HUES48 (cell line): ENCODE measurements around the gene GPC6.

Experiments used
- H3K27ac ChIP-seq: one replicate; pipeline ENCODE4 v1.7.0; 2013; ENCODE audit warnings: low read depth, low read length, inconsistent platforms
- H3K27me3 ChIP-seq: 2 replicates; pipeline ENCODE4 v1.6.1; 2013; ENCODE audit warnings: mild to moderate bottlenecking, low read length; ENCODE audit not compliant: control insufficient read depth, insufficient read depth
- H3K36me3 ChIP-seq: 2 replicates; pipeline ENCODE4 v1.6.1; 2013; ENCODE audit warnings: low read length; ENCODE audit not compliant: control insufficient read depth, insufficient read depth
- H3K4me1 ChIP-seq: 2 replicates; pipeline ENCODE4 v1.6.1; 2013; ENCODE audit warnings: mild to moderate bottlenecking, low read length; ENCODE audit not compliant: control insufficient read depth, insufficient read depth
- H3K4me3 ChIP-seq: 2 replicates; pipeline ENCODE4 v1.5.1; 2013; ENCODE audit warnings: mild to moderate bottlenecking, low read depth, low read length
- H3K9ac ChIP-seq: 2 replicates; pipeline ENCODE4 v1.6.1; 2013; ENCODE audit warnings: mild to moderate bottlenecking, low read depth, low read length, moderate library complexity
- H3K9me3 ChIP-seq: 2 replicates; pipeline ENCODE4 v1.6.1; 2013; ENCODE audit warnings: low read length; ENCODE audit not compliant: control insufficient read depth, insufficient read depth

Gene GPC6

DNA sequence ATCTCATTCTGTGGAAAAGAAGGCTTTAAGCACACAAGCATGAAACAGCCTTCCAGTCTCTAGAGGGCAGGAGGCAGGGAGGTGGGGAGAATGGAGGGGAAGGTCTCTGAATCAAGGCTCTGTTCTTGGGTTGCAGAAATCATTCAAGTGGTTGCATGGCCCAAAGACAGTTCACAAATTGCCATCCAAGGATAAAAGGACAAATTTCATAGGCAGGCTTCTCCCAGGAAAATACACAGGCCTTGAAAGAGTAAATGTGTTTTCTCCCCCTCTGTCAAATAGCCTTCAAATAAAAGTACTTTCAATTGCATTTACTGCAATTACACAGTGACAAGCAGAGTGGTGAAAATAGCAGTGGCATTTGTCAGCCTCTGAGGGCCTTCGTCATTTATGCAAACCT lies 802.0 kb downstream of the GPC6 start:
- H3K9ac ChIP-seq = no peak overlapping the region
- peaks cover 11% of the 10 kb centered on the region for H3K4me1 ChIP-seq
- no peaks in the 10 kb centered on the region for H3K9me3 ChIP-seq
- no peaks in the 10 kb centered on the region for H3K27me3 ChIP-seq
- no peak overlapping the region for H3K4me3 ChIP-seq
- no peaks in the 10 kb centered on the region for H3K36me3 ChIP-seq
- H3K27ac ChIP-seq = no peak overlapping the region

DNA sequence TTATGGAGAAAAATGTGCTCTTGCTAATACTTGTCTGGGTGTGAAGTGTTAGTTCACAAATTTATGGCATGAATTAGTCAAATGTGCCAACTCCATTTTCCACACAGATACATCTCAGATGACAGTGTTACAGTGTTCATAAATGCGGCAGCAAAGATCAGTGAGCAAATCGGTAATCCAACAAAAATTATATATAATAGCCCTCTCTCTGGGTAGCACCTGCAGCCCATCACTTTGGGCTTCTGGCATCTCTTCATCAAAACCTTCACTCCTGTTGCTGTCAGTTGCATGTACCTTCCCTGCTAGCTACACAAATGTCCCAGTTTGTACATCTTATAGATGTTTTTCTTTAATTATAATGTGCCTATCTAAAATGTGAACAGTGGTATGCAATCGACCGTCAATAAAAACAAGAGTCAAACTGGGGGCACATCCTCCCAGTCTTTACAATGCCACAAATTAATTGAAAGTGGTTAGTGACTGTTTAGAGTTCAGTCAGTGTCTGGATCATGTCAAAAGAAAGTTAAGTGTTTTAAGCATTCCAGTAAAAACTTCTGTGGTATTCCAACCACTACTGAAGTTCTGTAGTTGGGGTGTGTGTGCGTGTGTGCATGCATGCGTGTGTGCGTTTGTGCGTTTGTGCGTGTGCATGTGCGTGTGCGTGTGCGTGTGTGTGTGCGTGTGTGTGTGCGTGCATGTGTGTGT lies 804.0 kb downstream of the GPC6 start:
- Histone ChIP-seq H3K9ac (no peak overlapping the region), H3K27ac (no peak overlapping the region), H3K4me1 (peaks cover 20% of the 10 kb centered on the region), H3K9me3 (no peaks in the 10 kb centered on the region), H3K27me3 (no peaks in the 10 kb centered on the region), H3K36me3 (no peaks in the 10 kb centered on the region), H3K4me3 (no peak overlapping the region)

DNA sequence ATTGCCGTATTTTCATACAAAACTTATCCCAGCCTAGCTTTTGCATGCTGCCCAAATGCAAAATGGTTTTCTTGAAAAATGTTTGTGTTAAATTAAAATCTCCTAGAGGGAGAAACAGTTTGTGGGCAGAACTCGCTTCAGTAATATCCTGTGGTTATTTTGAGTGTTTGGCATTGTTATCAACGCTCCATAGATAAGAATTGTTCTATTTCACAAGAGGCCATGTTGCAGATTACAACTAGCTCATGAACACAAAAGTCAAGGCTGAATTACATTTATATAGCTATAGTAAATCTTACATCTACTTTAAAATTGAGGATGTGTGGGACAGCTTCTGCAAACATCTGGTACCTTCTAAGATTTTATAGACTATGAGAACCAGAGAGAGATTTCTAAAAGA lies 805.0 kb downstream of the GPC6 start:
- H3K4me1 ChIP-seq = peaks cover 20% of the 10 kb centered on the region
- H3K9ac ChIP-seq = no peak overlapping the region
- no peaks in the 10 kb centered on the region for H3K27me3 ChIP-seq
- no peaks in the 10 kb centered on the region for H3K9me3 ChIP-seq
- H3K36me3 ChIP-seq = no peaks in the 10 kb centered on the region
- no peak overlapping the region for H3K27ac ChIP-seq
- no peak overlapping the region for H3K4me3 ChIP-seq

DNA sequence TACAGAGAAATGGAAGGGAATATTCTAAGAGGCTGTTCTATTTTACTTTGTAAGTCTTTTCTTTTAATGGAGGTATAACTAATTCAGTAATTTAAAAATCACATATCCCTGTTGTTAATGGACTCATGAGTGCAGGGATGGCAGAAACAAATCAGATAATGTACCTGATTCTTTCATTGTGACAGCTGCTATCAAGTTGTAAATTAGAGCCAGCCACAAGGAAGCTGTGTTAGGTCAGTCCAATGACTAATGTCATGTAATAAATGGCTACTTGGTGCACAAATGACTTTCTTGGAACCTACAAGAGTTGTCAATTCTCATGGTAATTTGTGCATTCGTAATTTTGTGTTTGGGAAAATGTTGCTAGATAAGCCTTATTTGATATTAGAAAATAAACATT lies 806.5 kb downstream of the GPC6 start:
- Histone ChIP-seq H3K4me3 (no peak overlapping the region), H3K36me3 (no peaks in the 10 kb centered on the region), H3K27me3 (no peaks in the 10 kb centered on the region), H3K9me3 (no peaks in the 10 kb centered on the region), H3K9ac (no peak overlapping the region), H3K27ac (no peak overlapping the region), H3K4me1 (peaks cover 20% of the 10 kb centered on the region)

DNA sequence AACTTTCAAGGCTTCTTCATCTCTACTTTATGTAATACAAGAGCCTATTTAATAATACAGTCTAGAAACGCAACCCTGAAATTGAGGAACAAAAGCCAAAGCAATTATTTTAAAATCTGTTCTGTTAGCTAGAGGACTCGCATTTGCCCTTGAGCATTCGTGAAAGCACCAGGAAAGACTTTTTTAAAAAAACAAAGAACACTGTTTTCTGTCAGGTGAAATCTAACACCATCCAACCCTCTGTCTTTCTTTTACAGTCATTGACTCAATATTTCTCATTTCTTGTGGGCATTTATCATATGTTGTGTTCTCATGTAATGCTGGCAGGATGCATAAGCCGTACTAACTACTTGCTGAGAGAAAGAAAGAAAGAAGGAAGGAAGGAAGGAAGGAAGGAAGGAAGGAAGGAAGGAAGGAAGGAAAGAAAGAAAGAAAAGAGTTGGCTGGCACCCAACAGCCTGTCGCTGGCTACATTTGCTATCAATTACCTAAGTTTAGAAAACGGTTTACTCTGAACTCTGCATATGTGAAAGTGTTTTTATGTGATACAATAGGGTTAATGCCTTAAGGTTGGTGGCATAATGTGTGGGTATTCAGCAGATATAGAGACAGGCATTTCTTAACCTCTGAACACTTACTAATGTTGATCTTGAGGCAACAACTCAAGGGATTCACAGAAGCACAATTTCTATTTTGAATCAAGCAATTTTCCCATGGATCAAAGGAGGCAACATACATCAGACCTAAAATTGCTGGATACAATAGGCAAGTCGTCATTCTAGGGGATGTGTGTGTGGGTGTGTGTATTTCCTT lies 807.4 kb downstream of the GPC6 start:
- no peaks in the 10 kb centered on the region for H3K27me3 ChIP-seq
- H3K27ac ChIP-seq = no peak overlapping the region
- H3K4me1 ChIP-seq = peaks cover 20% of the 10 kb centered on the region
- no peak overlapping the region for H3K9ac ChIP-seq
- no peaks in the 10 kb centered on the region for H3K36me3 ChIP-seq
- H3K9me3 ChIP-seq = no peaks in the 10 kb centered on the region
- no peak overlapping the region for H3K4me3 ChIP-seq

DNA sequence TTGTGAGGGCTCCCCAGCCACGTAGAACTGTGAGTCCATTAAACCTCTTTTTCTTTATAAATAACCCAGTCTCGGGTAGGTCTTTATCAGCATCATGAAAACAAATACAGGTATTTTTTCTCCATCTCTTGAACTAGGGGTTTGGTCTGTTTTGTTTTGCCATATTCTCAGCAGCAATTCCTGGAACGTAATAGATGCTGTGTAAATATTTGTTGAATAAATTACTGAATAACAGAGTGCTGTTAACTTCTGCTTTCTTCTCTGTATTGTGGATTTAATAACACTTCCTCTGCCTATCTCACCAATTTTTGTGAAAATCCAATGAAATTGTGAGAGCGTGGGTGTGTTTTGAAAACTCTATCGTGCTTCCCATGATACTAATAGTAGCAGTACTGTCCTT lies 823.4 kb downstream of the GPC6 start:
- no peaks in the 10 kb centered on the region for H3K36me3 ChIP-seq
- no peak overlapping the region for H3K27ac ChIP-seq
- H3K4me1 ChIP-seq = no peaks in the 10 kb centered on the region
- no peak overlapping the region for H3K4me3 ChIP-seq
- no peaks in the 10 kb centered on the region for H3K9me3 ChIP-seq
- no peaks in the 10 kb centered on the region for H3K27me3 ChIP-seq
- H3K9ac ChIP-seq = no peak overlapping the region

DNA sequence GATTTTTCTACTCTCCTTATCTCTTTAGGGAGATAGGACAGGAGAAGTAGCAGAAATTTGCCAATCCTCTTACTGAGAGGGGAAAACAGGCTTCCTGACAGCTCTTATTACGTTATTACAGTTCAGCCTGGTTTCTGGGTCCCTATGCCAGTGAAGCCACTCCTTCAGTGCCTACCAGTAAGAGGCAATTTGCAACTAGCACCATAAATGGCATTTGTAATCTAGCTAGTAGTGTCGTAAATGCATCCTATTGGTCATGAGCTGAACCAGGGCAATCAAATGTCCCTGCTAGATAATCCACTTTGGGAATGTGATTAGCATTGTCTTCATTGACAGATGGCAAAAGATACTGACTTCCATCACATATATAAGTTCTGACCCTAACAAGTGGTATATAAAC lies 824.1 kb downstream of the GPC6 start:
- no peaks in the 10 kb centered on the region for H3K9me3 ChIP-seq
- no peaks in the 10 kb centered on the region for H3K27me3 ChIP-seq
- no peak overlapping the region for H3K27ac ChIP-seq
- no peaks in the 10 kb centered on the region for H3K4me1 ChIP-seq
- no peaks in the 10 kb centered on the region for H3K36me3 ChIP-seq
- H3K4me3 ChIP-seq = no peak overlapping the region
- no peak overlapping the region for H3K9ac ChIP-seq

DNA sequence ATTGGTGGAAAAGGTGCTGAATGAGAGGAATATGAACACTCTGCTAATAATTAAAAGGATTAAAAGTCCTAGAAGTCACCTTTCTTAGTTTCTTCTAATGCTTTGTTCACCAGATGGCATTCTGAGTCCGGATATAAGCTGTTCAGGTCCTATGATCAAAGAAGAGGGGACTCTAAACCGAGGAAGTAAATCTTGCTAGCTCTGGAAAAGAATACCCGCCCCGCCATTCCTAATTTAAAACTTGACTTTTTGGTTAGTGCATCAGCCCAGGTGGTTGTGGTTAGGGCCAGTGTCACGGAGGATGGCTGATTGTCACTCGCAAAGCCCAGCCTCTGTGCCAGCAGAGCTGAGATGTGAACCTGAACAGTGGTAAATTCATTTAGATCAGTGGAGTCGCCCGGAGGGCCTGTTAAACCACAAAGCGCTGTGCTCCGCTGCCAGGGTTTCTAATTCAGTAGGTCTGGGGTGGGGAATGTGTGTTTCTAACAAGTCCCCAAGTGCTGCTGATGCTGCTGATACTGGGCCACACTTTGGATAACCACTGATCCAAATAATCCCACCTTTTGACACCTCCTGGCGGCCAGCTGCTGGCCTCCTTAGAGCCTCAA lies 827.5 kb downstream of the GPC6 start:
- Histone ChIP-seq H3K9me3 (no peaks in the 10 kb centered on the region), H3K4me3 (no peak overlapping the region), H3K27ac (no peak overlapping the region), H3K27me3 (no peaks in the 10 kb centered on the region), H3K9ac (no peak overlapping the region), H3K36me3 (no peaks in the 10 kb centered on the region), H3K4me1 (0 out of 2 replicates have a peak, but pooled peaks cover 2% of the 10 kb centered on the region)

DNA sequence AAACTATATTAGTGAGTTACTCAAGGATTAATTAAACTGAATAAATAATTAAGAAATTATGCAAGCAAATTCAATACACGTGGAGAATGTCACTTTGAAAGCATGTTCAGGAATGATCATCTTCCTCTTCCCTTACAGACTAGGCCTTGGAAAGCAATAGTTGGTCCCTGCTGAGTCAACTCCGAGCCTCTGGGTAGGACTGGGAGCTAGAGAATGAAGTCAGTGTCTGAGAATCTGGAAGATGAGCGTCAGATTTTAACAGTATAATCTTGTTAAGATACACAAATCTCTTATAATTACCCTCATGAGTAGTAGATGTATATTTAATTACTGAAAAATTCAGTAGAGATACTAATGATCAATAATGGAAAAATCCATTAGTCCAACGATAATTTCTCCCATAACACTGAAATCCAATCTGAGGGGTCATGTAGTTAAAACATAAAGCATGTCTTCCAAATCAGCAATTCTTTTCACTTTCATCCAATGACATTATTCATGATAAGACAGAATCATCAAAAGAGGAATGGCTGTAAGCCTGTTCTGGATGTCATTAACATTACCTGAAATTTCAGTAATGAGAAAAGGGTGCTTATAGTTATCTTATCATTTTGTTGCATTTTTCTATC lies 829.9 kb downstream of the GPC6 start:
- H3K27ac ChIP-seq = no peak overlapping the region
- no peaks in the 10 kb centered on the region for H3K27me3 ChIP-seq
- H3K4me3 ChIP-seq = no peak overlapping the region
- no peak overlapping the region for H3K9ac ChIP-seq
- no peaks in the 10 kb centered on the region for H3K9me3 ChIP-seq
- H3K36me3 ChIP-seq = no peaks in the 10 kb centered on the region
- H3K4me1 ChIP-seq = 0 out of 2 replicates have a peak, but pooled peaks cover 2% of the 10 kb centered on the region

DNA sequence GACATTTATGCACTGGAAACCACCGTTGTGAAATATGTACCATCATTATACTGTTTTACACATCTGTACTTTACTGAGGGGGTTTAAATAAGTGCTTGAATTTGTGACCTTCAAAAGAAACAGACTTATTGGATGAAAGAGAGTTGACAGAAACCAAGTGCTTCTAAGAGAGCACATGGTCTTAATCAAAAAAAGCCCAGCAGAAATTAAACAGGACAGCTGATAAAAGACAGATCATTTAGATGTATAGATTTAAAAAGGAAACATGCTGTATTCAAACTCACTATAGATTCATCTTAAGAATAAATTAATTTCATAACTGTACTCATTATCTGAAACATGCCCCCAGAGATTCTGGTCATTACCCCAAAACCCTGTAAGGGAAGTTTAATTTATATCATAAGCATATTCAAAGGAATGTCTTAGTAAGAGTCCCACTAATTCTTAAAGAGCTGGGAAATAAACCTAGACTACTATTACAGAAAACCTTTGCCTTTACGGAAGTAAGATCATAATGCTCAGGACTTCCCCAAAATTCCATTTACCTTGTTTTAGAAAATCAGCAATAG lies 831.1 kb downstream of the GPC6 start:
- Histone ChIP-seq H3K9ac (no peak overlapping the region), H3K27ac (no peak overlapping the region), H3K4me1 (0 out of 2 replicates have a peak, but pooled peaks cover 2% of the 10 kb centered on the region), H3K9me3 (no peaks in the 10 kb centered on the region), H3K27me3 (no peaks in the 10 kb centered on the region), H3K4me3 (no peak overlapping the region), H3K36me3 (no peaks in the 10 kb centered on the region)
